HCT116 (cell line): ENCODE data around the gene IP6K3.

Experiments used
- JUND ChIP-seq: IDR thresholded peaks from 2 replicates; pipeline ENCODE4 v1.6.1; 2012
- POLR2A ChIP-seq: IDR thresholded peaks from 2 replicates; pipeline ENCODE4 v1.7.0; 2011; ENCODE audit warnings: borderline replicate concordance; ENCODE audit not compliant: insufficient read depth, insufficient read length; ENCODE audit errors: extremely low read depth

DNA sequence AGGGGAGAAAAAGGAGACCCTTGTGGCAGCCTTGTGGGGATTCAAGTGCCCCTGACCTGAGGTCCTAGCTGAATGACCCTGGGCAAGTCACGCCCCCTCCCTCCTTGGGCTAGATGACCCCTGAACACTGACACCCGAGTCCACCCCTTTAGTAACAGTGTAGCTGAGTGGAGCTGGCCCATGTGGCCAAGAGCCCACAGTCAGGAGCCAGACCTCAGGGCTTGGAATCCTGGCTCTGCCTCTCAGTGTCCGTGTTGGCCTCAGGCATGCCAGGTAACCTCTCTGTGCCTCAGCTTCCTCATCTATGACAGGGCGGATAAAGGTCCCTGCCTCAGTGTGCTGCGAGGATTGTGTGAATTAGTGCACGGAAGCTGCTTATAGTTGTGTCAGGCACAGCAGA is 14.3 kb downstream of the IP6K3 start:
- TF ChIP-seq JUND (no peak), POLR2A (no peak)
